HG03354 (cell line): ENCODE measurements around the gene C2orf42.
"Not testable (repeated sequence)": the region's sequence is repeated elsewhere in the genome, so short reads cannot be mapped to it uniquely, and the experiment has no call there.

Source experiments
- ATAC-seq: cut with Tn5 transposase; IDR thresholded peaks from one replicate; pipeline ENCODE4 v1.9.1; 2021; ENCODE audit warnings: mild to moderate bottlenecking; ENCODE audit not compliant: unreplicated experiment, poor library complexity, severe bottlenecking

Gene C2orf42

GRCh38 chr2:70111752-70112591 is 78.8 kb downstream of the C2orf42 start:
- ATAC-seq, result no peak

- not testable (repeated sequence) for ATAC-seq
These were observed 80.4 kb downstream of the C2orf42 start for GRCh38 chr2:70110397-70110796.

- not testable (repeated sequence) for ATAC-seq
These were observed 84.7 kb downstream of the C2orf42 start for GRCh38 chr2:70106138-70106537.

DNA sequence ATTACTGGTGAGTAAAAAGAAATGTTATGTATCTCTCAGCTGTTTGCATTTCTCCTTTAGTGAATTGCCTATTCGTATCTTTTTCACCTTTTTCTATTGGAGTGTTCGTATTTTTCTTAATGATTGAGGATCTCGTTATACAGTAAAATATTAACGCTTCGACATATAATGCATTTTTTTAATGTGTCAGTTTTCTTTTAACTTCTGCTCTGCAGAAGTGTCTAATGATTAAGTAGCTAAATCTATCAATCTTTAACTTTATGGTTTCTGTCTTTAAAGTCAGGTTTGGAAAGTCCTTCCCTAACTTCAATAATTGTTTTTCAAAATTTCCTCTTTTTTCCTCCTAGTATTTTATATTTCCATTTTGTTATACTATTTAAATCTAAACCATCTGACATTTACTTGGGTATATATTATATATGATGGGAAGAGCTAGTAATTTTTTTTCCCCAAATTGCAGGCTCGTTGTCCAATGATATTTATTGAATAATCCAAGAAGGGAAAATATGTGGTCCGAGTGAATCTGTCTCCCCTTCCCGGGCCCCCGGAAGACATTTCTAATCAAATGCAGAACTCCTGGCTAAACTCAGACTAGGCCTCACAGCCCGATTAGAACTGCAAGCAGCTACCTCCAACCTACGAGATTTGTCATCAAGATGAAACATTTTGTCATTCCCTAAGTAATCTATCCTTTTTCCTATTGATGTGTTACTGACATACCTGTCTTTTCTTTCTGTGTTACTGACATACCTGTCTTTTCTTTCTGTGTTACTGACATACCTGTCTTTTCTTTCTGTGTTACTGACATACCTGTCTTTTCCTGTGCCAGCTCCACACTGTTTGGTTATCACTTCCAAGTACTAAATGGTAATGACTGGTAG is 86.3 kb downstream of the C2orf42 start:
- no peak for ATAC-seq

DNA sequence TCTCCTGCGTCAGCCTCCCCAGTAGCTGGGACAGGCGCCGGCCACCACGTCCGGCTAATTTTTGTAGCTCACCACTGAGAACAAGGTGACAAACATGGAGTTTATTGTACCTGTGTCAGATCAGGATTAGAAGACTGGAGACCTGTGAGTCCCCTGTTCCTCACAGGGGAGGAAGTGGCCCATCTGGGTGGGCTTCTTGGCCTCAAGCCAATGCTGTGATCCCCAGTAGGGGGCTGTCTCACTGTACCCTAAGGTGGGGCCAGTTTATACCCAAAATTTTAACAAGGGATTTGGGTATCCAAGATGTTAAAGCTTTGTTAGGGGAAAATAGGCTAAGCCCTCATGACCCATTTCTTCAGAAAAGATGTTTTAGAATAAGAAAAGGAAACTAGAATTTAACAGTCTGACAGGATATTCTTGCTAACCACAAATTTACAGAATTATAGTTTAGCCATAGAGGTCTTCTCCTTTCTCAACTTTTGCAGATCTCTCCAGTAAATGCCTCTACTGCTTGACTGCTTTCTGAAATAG is 87.2 kb downstream of the C2orf42 start:
- peak; percentile 45 for ATAC-seq

DNA sequence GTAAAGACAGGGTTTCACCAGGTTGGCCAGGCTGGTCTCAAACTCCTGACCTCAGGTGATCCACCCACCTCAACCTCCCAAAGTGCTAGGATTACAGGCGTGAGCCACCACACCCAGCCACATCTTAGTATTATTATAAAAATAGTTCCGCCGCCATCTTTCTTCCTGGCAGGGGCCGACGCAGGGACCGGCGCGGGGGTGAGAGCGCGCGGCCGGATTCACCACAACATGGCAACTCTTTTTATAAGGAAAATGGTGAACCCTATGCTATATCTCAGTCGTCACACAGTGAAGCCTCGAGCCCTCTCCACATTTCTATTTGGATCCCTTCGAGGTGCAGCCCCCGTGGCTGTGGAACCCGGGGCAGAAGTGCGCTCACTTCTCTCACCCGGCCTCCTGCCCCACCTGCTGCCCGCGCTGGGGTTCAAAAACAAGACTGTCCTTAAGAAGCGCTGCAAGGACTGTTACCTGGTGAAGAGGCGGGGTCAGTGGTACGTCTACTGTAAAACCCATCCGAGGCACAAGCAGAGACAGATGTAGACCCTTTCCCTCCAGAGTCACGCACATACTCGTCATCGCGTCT is 88.4 kb downstream of the C2orf42 start:
- not testable (repeated sequence) for ATAC-seq

- ATAC-seq, result not testable (repeated sequence)
These were observed 89.1 kb downstream of the C2orf42 start for GRCh38 chr2:70101686-70102085.

DNA sequence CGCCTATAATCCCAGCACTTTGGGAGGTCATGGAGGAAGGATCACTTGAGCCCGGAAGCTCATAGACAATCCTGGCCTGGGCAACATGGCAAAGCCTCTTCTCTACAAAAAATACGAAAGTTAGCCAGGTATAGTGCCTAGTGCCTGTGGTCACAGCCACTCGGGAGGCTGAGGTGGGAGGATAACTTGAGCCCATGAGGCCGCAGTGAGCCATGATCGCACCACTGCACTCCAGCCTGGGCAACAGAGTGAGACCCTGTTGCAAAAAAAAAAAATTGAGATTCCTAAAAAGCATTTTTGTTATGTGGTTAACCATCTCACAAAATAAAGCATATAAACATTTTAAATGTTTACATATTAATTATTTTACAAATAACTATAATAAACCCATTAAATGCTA is 89.6 kb downstream of the C2orf42 start:
- no peak for ATAC-seq
